ENCODE data around the gene WNT1.
A peak's percentile ranks its signal among the peaks of the same experiment; 100 is the strongest.

WNT1 gene

GRCh38 chr12:49012739-49013138 is 34.6 kb downstream of the WNT1 start:
- TF ChIP-seq JUND (IDR thresholded peaks at IDR 0.05; ENCODE audit: low read depth) = no peak
- in situ Hi-C loops (cut with HindIII; ENCODE audit: low pct_unique_long_range_greater_than_20kb, low sequenced_read_pairs) = no loop called here
- DNase-seq (ENCODE audit: low read depth in 1 of 2, low spot score in 1 of 2) = no peak

- in situ Hi-C loops (cut with HindIII; ENCODE audit: low pct_unique_long_range_greater_than_20kb, low sequenced_read_pairs) = no loop called here
- no peak for TF ChIP-seq JUND (IDR thresholded peaks at IDR 0.05; ENCODE audit: low read depth)
Measured at GRCh38 chr12:49013428-49013827, 35.3 kb downstream of the WNT1 start.

GRCh38 chr12:49014547-49014946 is 36.4 kb downstream of the WNT1 start:
- in situ Hi-C loops (cut with HindIII; ENCODE audit: low pct_unique_long_range_greater_than_20kb, low sequenced_read_pairs) = no loop called here
- DNase-seq (ENCODE audit: low read depth in 1 of 2, low spot score in 1 of 2) = peak in 1 of 2 experiments; percentile 43
- no peak for TF ChIP-seq JUND (IDR thresholded peaks at IDR 0.05; ENCODE audit: low read depth)

More at GRCh38 chr12:49013428-49013827, 35.3 kb downstream of the WNT1 start:
- no peak for DNase-seq (ENCODE audit: low read depth in 1 of 2, low spot score in 1 of 2)

- DNase-seq (ENCODE audit: low read depth in 1 of 2, low spot score in 1 of 2) = no peak
- no peak for TF ChIP-seq JUND (IDR thresholded peaks at IDR 0.05; ENCODE audit: low read depth)
- in situ Hi-C loops (cut with HindIII; ENCODE audit: low pct_unique_long_range_greater_than_20kb, low sequenced_read_pairs) = no loop called here
Measured at GRCh38 chr12:49015196-49015595, 37.1 kb downstream of the WNT1 start.

- in situ Hi-C loops (cut with HindIII; ENCODE audit: low pct_unique_long_range_greater_than_20kb, low sequenced_read_pairs) = no loop called here
- no peak for TF ChIP-seq JUND (IDR thresholded peaks at IDR 0.05; ENCODE audit: low read depth)
- DNase-seq (ENCODE audit: low read depth in 1 of 2, low spot score in 1 of 2) = no peak
Measured at GRCh38 chr12:49017891-49018260, 39.8 kb downstream of the WNT1 start.

- in situ Hi-C loops (cut with HindIII; ENCODE audit: low pct_unique_long_range_greater_than_20kb, low sequenced_read_pairs) = no loop called here
- DNase-seq (ENCODE audit: low read depth in 1 of 2, low spot score in 1 of 2) = peak; percentile 98
- no peak for TF ChIP-seq JUND (IDR thresholded peaks at IDR 0.05; ENCODE audit: low read depth)
Measured at GRCh38 chr12:49018261-49019119, 40.4 kb downstream of the WNT1 start, which contains the start of gene PRKAG1. Gene PRKAG1 (minus strand): TSS chr12:49018776. CDS start chr12:49018740, 36 bp downstream.

- TF ChIP-seq JUND (IDR thresholded peaks at IDR 0.05; ENCODE audit: low read depth) = no peak
- DNase-seq (ENCODE audit: low read depth in 1 of 2, low spot score in 1 of 2) = no peak
Measured at GRCh38 chr12:49019120-49019430, 41.0 kb downstream of the WNT1 start.

GRCh38 chr12:49019443-49020324 is 41.6 kb downstream of the WNT1 start:
- TF ChIP-seq JUND (IDR thresholded peaks at IDR 0.05; ENCODE audit: low read depth) = no peak
- in situ Hi-C loops (cut with HindIII; ENCODE audit: low pct_unique_long_range_greater_than_20kb, low sequenced_read_pairs) = no loop called here
- DNase-seq (ENCODE audit: low read depth in 1 of 2, low spot score in 1 of 2) = peak in 1 of 2 experiments; percentile 47

More at GRCh38 chr12:49019120-49019430, 41.0 kb downstream of the WNT1 start:
- in situ Hi-C loops (cut with HindIII; ENCODE audit: low pct_unique_long_range_greater_than_20kb, low sequenced_read_pairs) = no loop called here

- no peak for DNase-seq (ENCODE audit: low read depth in 1 of 2, low spot score in 1 of 2)
- in situ Hi-C loops (cut with HindIII; ENCODE audit: low pct_unique_long_range_greater_than_20kb, low sequenced_read_pairs) = no loop called here
- no peak for TF ChIP-seq JUND (IDR thresholded peaks at IDR 0.05; ENCODE audit: low read depth)
Measured at GRCh38 chr12:49020441-49020840, 42.3 kb downstream of the WNT1 start.

GRCh38 chr12:49021292-49021915 is 43.3 kb downstream of the WNT1 start:
- in situ Hi-C loops (cut with HindIII; ENCODE audit: low pct_unique_long_range_greater_than_20kb, low sequenced_read_pairs) = no loop called here
- TF ChIP-seq JUND (IDR thresholded peaks at IDR 0.05; ENCODE audit: low read depth) = no peak
- no peak for DNase-seq (ENCODE audit: low read depth in 1 of 2, low spot score in 1 of 2)

- no peak for DNase-seq (ENCODE audit: low read depth in 1 of 2, low spot score in 1 of 2)
- no peak for TF ChIP-seq JUND (IDR thresholded peaks at IDR 0.05; ENCODE audit: low read depth)
- in situ Hi-C loops (cut with HindIII; ENCODE audit: low pct_unique_long_range_greater_than_20kb, low sequenced_read_pairs) = no loop called here
Measured at GRCh38 chr12:49022558-49023178, 44.5 kb downstream of the WNT1 start.

GRCh38 chr12:49023812-49024211 is 45.7 kb downstream of the WNT1 start:
- no peak for TF ChIP-seq JUND (IDR thresholded peaks at IDR 0.05; ENCODE audit: low read depth)
- in situ Hi-C loops (cut with HindIII; ENCODE audit: low pct_unique_long_range_greater_than_20kb, low sequenced_read_pairs) = no loop called here
- no peak for DNase-seq (ENCODE audit: low read depth in 1 of 2, low spot score in 1 of 2)
